IPS-20b (cell line): Measurements from ENCODE around the gene RTP2.

ENCODE experiments used
- H3K27ac ChIP-seq: one replicate; pipeline ENCODE4 v1.5.1; 2013; ENCODE audit warnings: low read length
- H3K27me3 ChIP-seq: 2 replicates; pipeline ENCODE4 v1.6.1; 2013; ENCODE audit warnings: mild to moderate bottlenecking, low read length, inconsistent platforms; ENCODE audit not compliant: insufficient read depth
- H3K36me3 ChIP-seq: 2 replicates; pipeline ENCODE4 v1.6.1; 2013; ENCODE audit warnings: low read depth, mild to moderate bottlenecking, inconsistent platforms, low read length, moderate library complexity; ENCODE audit not compliant: insufficient read depth
- H3K4me1 ChIP-seq: 2 replicates; pipeline ENCODE4 v1.6.1; 2013; ENCODE audit warnings: mild to moderate bottlenecking, control low read depth, inconsistent platforms, low read length, moderate library complexity; ENCODE audit not compliant: insufficient read depth
- H3K4me3 ChIP-seq: 2 replicates; pipeline ENCODE4 v1.5.1; 2013; ENCODE audit warnings: mild to moderate bottlenecking, low read length, inconsistent platforms
- H3K9ac ChIP-seq: 2 replicates; pipeline ENCODE4 v1.6.1; 2013; ENCODE audit warnings: low read depth, mild to moderate bottlenecking, inconsistent platforms, low read length, moderate library complexity
- H3K9me3 ChIP-seq: 2 replicates; pipeline ENCODE4 v1.6.1; 2013; ENCODE audit warnings: mild to moderate bottlenecking, low read depth, low read length, inconsistent platforms; ENCODE audit not compliant: insufficient read depth

Gene RTP2

GRCh38 chr3:187743195-187744141, 41.1 kb upstream of the RTP2 start:
- Histone ChIP-seq H3K36me3 (no peaks in the 10 kb centered on the region), H3K4me1 (peaks cover 30% of the 10 kb centered on the region; the same call in 1 of the 2 replicates), H3K27ac (no peak overlapping the region), H3K27me3 (peaks cover 54% of the 10 kb centered on the region), H3K4me3 (peak overlapping the region; percentile 87), H3K9me3 (no peaks in the 10 kb centered on the region), H3K9ac (peak overlapping the region; percentile 99; the same call in 1 of the 2 replicates)

GRCh38 chr3:187742351-187743171, 40.2 kb upstream of the RTP2 start:
- no peak overlapping the region for H3K9ac ChIP-seq
- peaks cover 60% of the 10 kb centered on the region for H3K27me3 ChIP-seq
- no peaks in the 10 kb centered on the region for H3K9me3 ChIP-seq
- peak overlapping the region; percentile 87; the same call in 1 of the 2 replicates for H3K4me3 ChIP-seq
- H3K27ac ChIP-seq = no peak overlapping the region
- H3K4me1 ChIP-seq = peaks cover 23% of the 10 kb centered on the region; the same call in 1 of the 2 replicates
- H3K36me3 ChIP-seq = no peaks in the 10 kb centered on the region

- Histone ChIP-seq H3K9ac (peak overlapping the region; percentile 52; the same call in 1 of the 2 replicates), H3K27me3 (peaks cover 69% of the 10 kb centered on the region), H3K27ac (no peak overlapping the region), H3K36me3 (no peaks in the 10 kb centered on the region), H3K4me1 (peaks cover 20% of the 10 kb centered on the region; the same call in 1 of the 2 replicates), H3K4me3 (peak overlapping the region; percentile 78), H3K9me3 (no peaks in the 10 kb centered on the region)
These were observed 39.3 kb upstream of the RTP2 start for GRCh38 chr3:187741403-187742350.

- no peaks in the 10 kb centered on the region for H3K9me3 ChIP-seq
- no peaks in the 10 kb centered on the region for H3K36me3 ChIP-seq
- peaks cover 21% of the 10 kb centered on the region; the same call in 1 of the 2 replicates for H3K4me1 ChIP-seq
- H3K27ac ChIP-seq = no peak overlapping the region
- peak overlapping the region; percentile 78 for H3K4me3 ChIP-seq
- H3K27me3 ChIP-seq = peaks cover 79% of the 10 kb centered on the region
- H3K9ac ChIP-seq = peak overlapping the region; percentile 52; the same call in 1 of the 2 replicates
These were observed 38.4 kb upstream of the RTP2 start for GRCh38 chr3:187740421-187741399.

- Histone ChIP-seq H3K4me1 (peaks cover 24% of the 10 kb centered on the region), H3K4me3 (peak overlapping the region; percentile 78), H3K9ac (peak overlapping the region; percentile 67; the same call in 1 of the 2 replicates), H3K36me3 (no peaks in the 10 kb centered on the region), H3K27me3 (peaks cover 80% of the 10 kb centered on the region), H3K27ac (no peak overlapping the region), H3K9me3 (no peaks in the 10 kb centered on the region)
These were observed 37.4 kb upstream of the RTP2 start for GRCh38 chr3:187739561-187740332.

GRCh38 chr3:187739094-187739560, 36.8 kb upstream of the RTP2 start:
- no peak overlapping the region for H3K27ac ChIP-seq
- no peaks in the 10 kb centered on the region for H3K36me3 ChIP-seq
- no peaks in the 10 kb centered on the region for H3K9me3 ChIP-seq
- H3K27me3 ChIP-seq = peaks cover 76% of the 10 kb centered on the region
- H3K9ac ChIP-seq = peak overlapping the region; percentile 67; the same call in 1 of the 2 replicates
- H3K4me1 ChIP-seq = peaks cover 24% of the 10 kb centered on the region
- peak overlapping the region; percentile 78 for H3K4me3 ChIP-seq

GRCh38 chr3:187738331-187739093, 36.2 kb upstream of the RTP2 start:
- H3K27me3 ChIP-seq = peaks cover 70% of the 10 kb centered on the region
- H3K9me3 ChIP-seq = no peaks in the 10 kb centered on the region
- H3K4me3 ChIP-seq = peak overlapping the region; percentile 78
- H3K36me3 ChIP-seq = no peaks in the 10 kb centered on the region
- peaks cover 24% of the 10 kb centered on the region for H3K4me1 ChIP-seq
- peak overlapping the region; percentile 80 for H3K9ac ChIP-seq
- no peak overlapping the region for H3K27ac ChIP-seq

GRCh38 chr3:187738071-187738330, 35.6 kb upstream of the RTP2 start:
- peaks cover 65% of the 10 kb centered on the region for H3K27me3 ChIP-seq
- H3K36me3 ChIP-seq = no peaks in the 10 kb centered on the region
- peak overlapping the region; percentile 78 for H3K4me3 ChIP-seq
- peaks cover 24% of the 10 kb centered on the region for H3K4me1 ChIP-seq
- no peaks in the 10 kb centered on the region for H3K9me3 ChIP-seq
- peak overlapping the region; percentile 80; the same call in 1 of the 2 replicates for H3K9ac ChIP-seq
- H3K27ac ChIP-seq = no peak overlapping the region

- Histone ChIP-seq H3K9me3 (no peaks in the 10 kb centered on the region), H3K9ac (peak overlapping the region; percentile 80; the same call in 1 of the 2 replicates), H3K4me1 (peaks cover 20% of the 10 kb centered on the region), H3K4me3 (peak overlapping the region; percentile 78), H3K27ac (no peak overlapping the region), H3K27me3 (peaks cover 60% of the 10 kb centered on the region), H3K36me3 (no peaks in the 10 kb centered on the region)
These were observed 35.2 kb upstream of the RTP2 start for GRCh38 chr3:187737368-187738070.
